ENCODE measurements around the gene DNAJB6. TPM values are rescaled to one million over a fixed set of nuclear protein-coding genes. Genes with fewer than 3 reads are reported as not detected.

DNAJB6 gene
- total RNA-seq, 5 donors from 2014 or later (not counting 1 experiment from before 2014, with no cell fraction given): 80.7 to 195 (median 89.1) TPM

GRCh38 chr7:157438121-157439025 lies 101.6 kb downstream of the DNAJB6 start:
- H3K4me3 ChIP-seq (ENCODE audit: control insufficient read depth in 1 of 2, extremely low read depth in 1 of 2, low read length in 1 of 2): no peak overlapping the region
- CTCF ChIA-PET: no interaction called here
- Mint-ChIP-seq H3K4me3 (no peak overlapping the region), H3K36me3 (no peaks in the 10 kb centered on the region), H3K9me3 (no peaks in the 10 kb centered on the region), H3K27me3 (no peaks in the 10 kb centered on the region), H3K4me1 (peaks cover 3 to 6% (median 4%) of the 10 kb centered on the region in 3 donors), H3K27ac (no peak overlapping the region)
- DNase-seq (peak in 1 of 35 experiments; percentile 19), ATAC-seq (replicated peaks in 1 of 4) (no peak)
- no peaks in the 10 kb centered on the region for H3K36me3 ChIP-seq (ENCODE audit: control insufficient read depth in 2 of 2, extremely low read depth in 1 of 2, insufficient read depth in 1 of 2, low read length in 1 of 2)
- H3K4me1 ChIP-seq (ENCODE audit: control insufficient read depth in 1 of 2, extremely low read depth in 1 of 2, insufficient read depth in 2 of 2, low read length in 2 of 2): peaks cover 0 to under 1% of the 10 kb centered on the region in 2 experiments
- no peaks in the 10 kb centered on the region for H3K9me3 ChIP-seq
- H3K27ac ChIP-seq (ENCODE audit: low read length): no peak overlapping the region
- POLR2A ChIA-PET: interaction anchor here in 1 of 2 donors (0.6 kb wide), 1 partner anchor 145 kb away, joined by 5 read pairs; no protein-coding TSS in a partner anchor
- WGBS (ENCODE audit: insufficient coverage): 87% methylated on average over 18 of the region's 18 CpGs
- peaks cover 0 to 12% of the 10 kb centered on the region in 2 experiments for H3K27me3 ChIP-seq (replicated peaks in 1 of 2; ENCODE audit: control insufficient read depth in 2 of 2, extremely low read depth in 1 of 2, insufficient read depth in 2 of 2, low read length in 1 of 2)

- Mint-ChIP-seq H3K36me3 (no peaks in the 10 kb centered on the region), H3K27ac (peak overlapping the region in 1 of 2 donors; percentile 63), H3K27me3 (no peaks in the 10 kb centered on the region), H3K4me3 (peak overlapping the region in 1 of 3 donors; percentile 28), H3K9me3 (no peaks in the 10 kb centered on the region), H3K4me1 (no peaks in the 10 kb centered on the region)
- H3K4me1 ChIP-seq (ENCODE audit: control insufficient read depth in 1 of 2, extremely low read depth in 1 of 2, insufficient read depth in 2 of 2, low read length in 2 of 2): no peaks in the 10 kb centered on the region
- ATAC-seq (replicated peaks in 1 of 4) (no peak), DNase-seq (peak in 1 of 35 experiments; percentile 10)
- H3K27ac ChIP-seq (ENCODE audit: low read length): no peak overlapping the region
- 96% methylated on average over 6 of the region's 6 CpGs for WGBS (ENCODE audit: insufficient coverage)
- no peaks in the 10 kb centered on the region for H3K36me3 ChIP-seq (ENCODE audit: control insufficient read depth in 2 of 2, extremely low read depth in 1 of 2, insufficient read depth in 1 of 2, low read length in 1 of 2)
- POLR2A ChIA-PET: no interaction called here
- no peaks in the 10 kb centered on the region for H3K9me3 ChIP-seq
- H3K4me3 ChIP-seq (ENCODE audit: control insufficient read depth in 1 of 2, extremely low read depth in 1 of 2, low read length in 1 of 2): no peak overlapping the region
- H3K27me3 ChIP-seq (replicated peaks in 1 of 2; ENCODE audit: control insufficient read depth in 2 of 2, extremely low read depth in 1 of 2, insufficient read depth in 2 of 2, low read length in 1 of 2): peaks cover 0 to 13% of the 10 kb centered on the region in 2 experiments
- CTCF ChIA-PET: no interaction called here
Observed at GRCh38 chr7:157439149-157439548, 102.3 kb downstream of the DNAJB6 start.

- Histone ChIP-seq H3K9me3 (no peaks in the 10 kb centered on the region), H3K27ac (ENCODE audit: low read length) (no peak overlapping the region), H3K36me3 (ENCODE audit: control insufficient read depth in 2 of 2, extremely low read depth in 1 of 2, insufficient read depth in 1 of 2, low read length in 1 of 2) (no peaks in the 10 kb centered on the region), H3K4me3 (ENCODE audit: control insufficient read depth in 1 of 2, extremely low read depth in 1 of 2, low read length in 1 of 2) (no peak overlapping the region), H3K27me3 (replicated peaks in 1 of 2; ENCODE audit: control insufficient read depth in 2 of 2, extremely low read depth in 1 of 2, insufficient read depth in 2 of 2, low read length in 1 of 2) (peaks cover 0 to 15% of the 10 kb centered on the region in 2 experiments), H3K4me1 (ENCODE audit: control insufficient read depth in 1 of 2, extremely low read depth in 1 of 2, insufficient read depth in 2 of 2, low read length in 2 of 2) (no peaks in the 10 kb centered on the region)
- Mint-ChIP-seq H3K36me3 (no peaks in the 10 kb centered on the region), H3K4me1 (no peaks in the 10 kb centered on the region), H3K27ac (peak overlapping the region in 1 of 2 donors; percentile 63), H3K4me3 (no peak overlapping the region), H3K9me3 (no peaks in the 10 kb centered on the region), H3K27me3 (no peaks in the 10 kb centered on the region)
- DNase-seq: peak in 1 of 35 experiments; percentile 9
- 93% methylated on average over 3 of the region's 3 CpGs for WGBS (ENCODE audit: insufficient coverage)
- ChIA-PET POLR2A (no interaction called here), CTCF (interaction anchor here in 1 of 2 donors (0.7 kb wide), 1 partner anchor 31 kb away, joined by 3 read pairs; no protein-coding TSS in a partner anchor)
- ATAC-seq (replicated peaks in 1 of 4): no peak
Observed at GRCh38 chr7:157439761-157440160, 103.0 kb downstream of the DNAJB6 start.

GRCh38 chr7:157440346-157441022 lies 103.7 kb downstream of the DNAJB6 start:
- CTCF ChIA-PET: no interaction called here
- WGBS (ENCODE audit: insufficient coverage): 92% methylated on average over 16 of the region's 22 CpGs
- ATAC-seq (replicated peaks in 1 of 4): no peak

GRCh38 chr7:157441023-157441399 lies 104.2 kb downstream of the DNAJB6 start:
- Mint-ChIP-seq H3K4me1 (no peaks in the 10 kb centered on the region), H3K4me3 (no peak overlapping the region), H3K27me3 (no peaks in the 10 kb centered on the region), H3K36me3 (no peaks in the 10 kb centered on the region), H3K27ac (no peak overlapping the region), H3K9me3 (no peaks in the 10 kb centered on the region)
- no peak overlapping the region for H3K4me3 ChIP-seq (ENCODE audit: control insufficient read depth in 1 of 2, extremely low read depth in 1 of 2, low read length in 1 of 2)
- DNase-seq (peak in 1 of 35 experiments; percentile 22), ATAC-seq (replicated peaks in 1 of 4) (no peak)
- POLR2A ChIA-PET: no interaction called here
- 90% methylated on average over 17 of the region's 17 CpGs for WGBS (ENCODE audit: insufficient coverage)
- H3K36me3 ChIP-seq (ENCODE audit: control insufficient read depth in 2 of 2, extremely low read depth in 1 of 2, insufficient read depth in 1 of 2, low read length in 1 of 2): no peaks in the 10 kb centered on the region
- CTCF ChIA-PET: no interaction called here
- H3K27ac ChIP-seq (ENCODE audit: low read length): no peak overlapping the region
- H3K4me1 ChIP-seq (ENCODE audit: control insufficient read depth in 1 of 2, extremely low read depth in 1 of 2, insufficient read depth in 2 of 2, low read length in 2 of 2): no peaks in the 10 kb centered on the region
- no peaks in the 10 kb centered on the region for H3K9me3 ChIP-seq
- peaks cover 0 to 22% of the 10 kb centered on the region in 2 experiments for H3K27me3 ChIP-seq (replicated peaks in 1 of 2; ENCODE audit: control insufficient read depth in 2 of 2, extremely low read depth in 1 of 2, insufficient read depth in 2 of 2, low read length in 1 of 2)

More at GRCh38 chr7:157440346-157441022, 103.7 kb downstream of the DNAJB6 start:
- no peaks in the 10 kb centered on the region for H3K9me3 ChIP-seq
- Mint-ChIP-seq H3K9me3 (no peaks in the 10 kb centered on the region), H3K36me3 (no peaks in the 10 kb centered on the region), H3K27me3 (no peaks in the 10 kb centered on the region), H3K4me3 (no peak overlapping the region), H3K4me1 (no peaks in the 10 kb centered on the region), H3K27ac (peak overlapping the region in 1 of 2 donors; percentile 28)
- H3K36me3 ChIP-seq (ENCODE audit: control insufficient read depth in 2 of 2, extremely low read depth in 1 of 2, insufficient read depth in 1 of 2, low read length in 1 of 2): no peaks in the 10 kb centered on the region
- no peak overlapping the region for H3K27ac ChIP-seq (ENCODE audit: low read length)
- POLR2A ChIA-PET: no interaction called here
- DNase-seq: peak in 1 of 35 experiments; percentile 7
- no peaks in the 10 kb centered on the region for H3K4me1 ChIP-seq (ENCODE audit: control insufficient read depth in 1 of 2, extremely low read depth in 1 of 2, insufficient read depth in 2 of 2, low read length in 2 of 2)
- H3K27me3 ChIP-seq (replicated peaks in 1 of 2; ENCODE audit: control insufficient read depth in 2 of 2, extremely low read depth in 1 of 2, insufficient read depth in 2 of 2, low read length in 1 of 2): peaks cover 0 to 17% of the 10 kb centered on the region in 2 experiments
- H3K4me3 ChIP-seq (ENCODE audit: control insufficient read depth in 1 of 2, extremely low read depth in 1 of 2, low read length in 1 of 2): no peak overlapping the region

- Histone ChIP-seq H3K9me3 (no peaks in the 10 kb centered on the region), H3K36me3 (ENCODE audit: control insufficient read depth in 2 of 2, extremely low read depth in 1 of 2, insufficient read depth in 1 of 2, low read length in 1 of 2) (no peaks in the 10 kb centered on the region), H3K4me1 (ENCODE audit: control insufficient read depth in 1 of 2, extremely low read depth in 1 of 2, insufficient read depth in 2 of 2, low read length in 2 of 2) (no peaks in the 10 kb centered on the region), H3K4me3 (ENCODE audit: control insufficient read depth in 1 of 2, extremely low read depth in 1 of 2, low read length in 1 of 2) (no peak overlapping the region), H3K27ac (ENCODE audit: low read length) (no peak overlapping the region), H3K27me3 (replicated peaks in 1 of 2; ENCODE audit: control insufficient read depth in 2 of 2, extremely low read depth in 1 of 2, insufficient read depth in 2 of 2, low read length in 1 of 2) (peaks cover 0 to 21% of the 10 kb centered on the region in 2 experiments)
- Mint-ChIP-seq H3K9me3 (no peaks in the 10 kb centered on the region), H3K27ac (no peak overlapping the region), H3K36me3 (no peaks in the 10 kb centered on the region), H3K27me3 (no peaks in the 10 kb centered on the region), H3K4me3 (no peak overlapping the region), H3K4me1 (no peaks in the 10 kb centered on the region)
- no peak for ATAC-seq (replicated peaks in 1 of 4)
- CTCF ChIA-PET: interaction anchor here in 1 of 2 donors (0.6 kb wide), 1 partner anchor 92 kb away, joined by 3 read pairs; no protein-coding TSS in a partner anchor
- DNase-seq: peak in 1 of 35 experiments; percentile 27
- 94% methylated on average over 22 of the region's 23 CpGs for WGBS (ENCODE audit: insufficient coverage)
- POLR2A ChIA-PET: no interaction called here
Observed at GRCh38 chr7:157442456-157442855, 105.7 kb downstream of the DNAJB6 start.

Measured in T-cell (primary cell).